Neuron (in vitro differentiated cells): Measurements from ENCODE around the gene SMIM5.
"Not testable (repeated sequence)": the region's sequence is repeated elsewhere in the genome, so short reads cannot be mapped to it uniquely, and the experiment has no call there.

Experiments used
- H2AFZ ChIP-seq: one replicate; pipeline ENCODE4 v1.6.1; 2013; ENCODE audit warnings: low read depth, mild to moderate bottlenecking, inconsistent platforms, low read length, moderate library complexity
- H3K27me3 ChIP-seq: one replicate; pipeline ENCODE4 v1.6.1; 2013; ENCODE audit warnings: low read length; ENCODE audit not compliant: insufficient read depth
- H3K36me3 ChIP-seq: one replicate; pipeline ENCODE4 v1.6.1; 2013; ENCODE audit warnings: low read length; ENCODE audit not compliant: insufficient read depth
- H3K4me1 ChIP-seq: one replicate; pipeline ENCODE4 v1.6.1; 2013; ENCODE audit warnings: low read length; ENCODE audit not compliant: insufficient read depth
- H3K4me3 ChIP-seq: 2 replicates; pipeline ENCODE4 v1.5.1; 2013; ENCODE audit warnings: mild to moderate bottlenecking, low read length, moderate library complexity
- H3K9me3 ChIP-seq: one replicate; pipeline ENCODE4 v1.6.1; 2013; ENCODE audit warnings: low read length

Gene SMIM5

GRCh38 chr17:75634376-75634740 is 1.1 kb downstream of the SMIM5 start:
- no peaks in the 10 kb centered on the region for H3K27me3 ChIP-seq
- peaks cover 5% of the 10 kb centered on the region for H3K36me3 ChIP-seq
- no peak overlapping the region for H3K4me3 ChIP-seq
- H3K4me1 ChIP-seq, result peaks cover 37% of the 10 kb centered on the region
- no peak overlapping the region for H2AFZ ChIP-seq
- no peaks in the 10 kb centered on the region for H3K9me3 ChIP-seq

- no peak overlapping the region for H2AFZ ChIP-seq
- H3K27me3 ChIP-seq, result no peaks in the 10 kb centered on the region
- no peaks in the 10 kb centered on the region for H3K9me3 ChIP-seq
- no peak overlapping the region for H3K4me3 ChIP-seq
- H3K36me3 ChIP-seq, result peaks cover 5% of the 10 kb centered on the region
- H3K4me1 ChIP-seq, result peaks cover 37% of the 10 kb centered on the region
Observed at GRCh38 chr17:75634754-75635609, 1.7 kb downstream of the SMIM5 start.

- peaks cover 37% of the 10 kb centered on the region for H3K4me1 ChIP-seq
- H3K27me3 ChIP-seq, result no peaks in the 10 kb centered on the region
- H3K36me3 ChIP-seq, result no peaks in the 10 kb centered on the region
- H3K4me3 ChIP-seq, result no peak overlapping the region
- no peak overlapping the region for H2AFZ ChIP-seq
- H3K9me3 ChIP-seq, result no peaks in the 10 kb centered on the region
Observed at GRCh38 chr17:75635610-75636202, 2.5 kb downstream of the SMIM5 start.

GRCh38 chr17:75636381-75637142 is 3.3 kb downstream of the SMIM5 start:
- Histone ChIP-seq H3K4me1 (peaks cover 37% of the 10 kb centered on the region), H3K9me3 (no peaks in the 10 kb centered on the region), H2AFZ (no peak overlapping the region), H3K27me3 (no peaks in the 10 kb centered on the region), H3K36me3 (no peaks in the 10 kb centered on the region), H3K4me3 (no peak overlapping the region)

GRCh38 chr17:75637143-75637538 is 3.9 kb downstream of the SMIM5 start:
- Histone ChIP-seq H3K9me3 (no peaks in the 10 kb centered on the region), H3K4me3 (no peak overlapping the region), H2AFZ (no peak overlapping the region), H3K27me3 (no peaks in the 10 kb centered on the region), H3K4me1 (peaks cover 33% of the 10 kb centered on the region), H3K36me3 (no peaks in the 10 kb centered on the region)

GRCh38 chr17:75637551-75637950 is 4.3 kb downstream of the SMIM5 start:
- Histone ChIP-seq H3K4me3 (no peak overlapping the region), H3K36me3 (no peaks in the 10 kb centered on the region), H3K9me3 (no peaks in the 10 kb centered on the region), H2AFZ (no peak overlapping the region), H3K4me1 (peaks cover 29% of the 10 kb centered on the region), H3K27me3 (no peaks in the 10 kb centered on the region)

GRCh38 chr17:75638039-75638438 is 4.8 kb downstream of the SMIM5 start:
- H3K27me3 ChIP-seq, H3K4me3 ChIP-seq, H2AFZ ChIP-seq, H3K36me3 ChIP-seq, H3K9me3 ChIP-seq: not testable (repeated sequence)
- peaks cover 24% of the 10 kb centered on the region for H3K4me1 ChIP-seq

GRCh38 chr17:75638893-75639292 is 5.7 kb downstream of the SMIM5 start:
- Histone ChIP-seq H3K36me3 (peaks cover 2% of the 10 kb centered on the region), H3K4me3 (no peak overlapping the region), H3K9me3 (no peaks in the 10 kb centered on the region), H3K27me3 (no peaks in the 10 kb centered on the region), H2AFZ (no peak overlapping the region), H3K4me1 (peaks cover 16% of the 10 kb centered on the region)

GRCh38 chr17:75639327-75639726 is 6.1 kb downstream of the SMIM5 start:
- H2AFZ ChIP-seq, result no peak overlapping the region
- no peaks in the 10 kb centered on the region for H3K27me3 ChIP-seq
- H3K4me3 ChIP-seq, result no peak overlapping the region
- H3K9me3 ChIP-seq, result no peaks in the 10 kb centered on the region
- H3K36me3 ChIP-seq, result peaks cover 2% of the 10 kb centered on the region
- H3K4me1 ChIP-seq, result peaks cover 12% of the 10 kb centered on the region

GRCh38 chr17:75639771-75640555 is 6.7 kb downstream of the SMIM5 start:
- Histone ChIP-seq H3K36me3 (peaks cover 2% of the 10 kb centered on the region), H3K4me1 (peaks cover 5% of the 10 kb centered on the region), H3K27me3 (no peaks in the 10 kb centered on the region), H3K4me3 (no peak overlapping the region), H2AFZ (no peak overlapping the region), H3K9me3 (no peaks in the 10 kb centered on the region)

- Histone ChIP-seq H3K9me3 (no peaks in the 10 kb centered on the region), H3K4me3 (no peak overlapping the region), H3K36me3 (peaks cover 2% of the 10 kb centered on the region), H2AFZ (no peak overlapping the region), H3K4me1 (no peaks in the 10 kb centered on the region), H3K27me3 (no peaks in the 10 kb centered on the region)
Observed at GRCh38 chr17:75640556-75641119, 7.4 kb downstream of the SMIM5 start.

- Histone ChIP-seq H3K4me3 (no peak overlapping the region), H2AFZ (no peak overlapping the region), H3K36me3 (peaks cover 2% of the 10 kb centered on the region), H3K9me3 (no peaks in the 10 kb centered on the region), H3K4me1 (no peaks in the 10 kb centered on the region), H3K27me3 (no peaks in the 10 kb centered on the region)
Observed at GRCh38 chr17:75641343-75641742, 8.1 kb downstream of the SMIM5 start.
